Measurements from ENCODE around the gene KCNH8. TPM values are rescaled to one million over a fixed set of nuclear protein-coding genes. Genes with fewer than 3 reads are reported as not detected.

The KCNH8 gene
- total RNA-seq, 1 experiment from 2014 or later: not detected

GRCh38 chr3:19543212-19543841 lies 395.0 kb downstream of the KCNH8 start:
- no peak for ATAC-seq
- TF ChIP-seq POLR2AphosphoS5 (IDR thresholded peaks at IDR 0.05; ENCODE audit: low read depth, low read length) (no peak), CTCF (IDR thresholded peaks at IDR 0.05) (peak; percentile 53), SIN3A (IDR thresholded peaks at IDR 0.05; ENCODE audit: borderline replicate concordance, insufficient read depth, low read depth, low read length) (no peak), REST (IDR thresholded peaks at IDR 0.05; ENCODE audit: insufficient read depth in 1 of 2, low read depth in 2 of 2, low read length in 1 of 2) (no peak)
- Histone ChIP-seq H3K4me3 (ENCODE audit: low read depth in 2 of 2, low read length in 2 of 2) (no peak overlapping the region), H3K9me3 (ENCODE audit: control insufficient read depth, insufficient read depth, low read depth, low read length) (no peaks in the 10 kb centered on the region), H3K27me3 (ENCODE audit: control insufficient read depth, insufficient read depth, low read length) (no peaks in the 10 kb centered on the region), H3K36me3 (ENCODE audit: control insufficient read depth, insufficient read depth, low read length) (no peaks in the 10 kb centered on the region), H3K27ac (ENCODE audit: low read length) (no peak overlapping the region), H3K4me1 (ENCODE audit: control insufficient read depth, insufficient read depth, low read length) (no peaks in the 10 kb centered on the region)
- ChIA-PET POLR2A (no interaction called here), CTCF (no interaction called here)
- BruUV-seq (replicated peaks): no TSS peak
- peak; percentile 8 for DNase-seq (ENCODE audit: low read depth, low spot score)
- intact Hi-C loops (cut with micrococcal nuclease; ENCODE audit: unreplicated experiment) (no loop called here), in situ Hi-C loops (cut with HindIII; ENCODE audit: low pct_unique_long_range_greater_than_20kb, low sequenced_read_pairs) (no loop called here)

- intact Hi-C loops (cut with micrococcal nuclease; ENCODE audit: unreplicated experiment): no loop called here
- Histone ChIP-seq H3K27ac (ENCODE audit: low read length) (no peak overlapping the region), H3K36me3 (ENCODE audit: control insufficient read depth, insufficient read depth, low read length) (no peaks in the 10 kb centered on the region), H3K9me3 (ENCODE audit: control insufficient read depth, insufficient read depth, low read depth, low read length) (no peaks in the 10 kb centered on the region), H3K27me3 (ENCODE audit: control insufficient read depth, insufficient read depth, low read length) (no peaks in the 10 kb centered on the region), H3K4me3 (ENCODE audit: low read depth in 2 of 2, low read length in 2 of 2) (no peak overlapping the region), H3K4me1 (ENCODE audit: control insufficient read depth, insufficient read depth, low read length) (no peaks in the 10 kb centered on the region)
- in situ Hi-C loops (cut with HindIII; ENCODE audit: low pct_unique_long_range_greater_than_20kb, low sequenced_read_pairs): no loop called here
- TF ChIP-seq CTCF (IDR thresholded peaks at IDR 0.05): no peak
- TF ChIP-seq POLR2AphosphoS5 (IDR thresholded peaks at IDR 0.05; ENCODE audit: low read depth, low read length): no peak
- TF ChIP-seq TCF7L2 (IDR thresholded peaks at IDR 0.05; ENCODE audit: low read depth, low read length): no peak
- no peak for TF ChIP-seq REST (IDR thresholded peaks at IDR 0.05; ENCODE audit: insufficient read depth in 1 of 2, low read depth in 2 of 2, low read length in 1 of 2)
- no peak for TF ChIP-seq SIN3A (IDR thresholded peaks at IDR 0.05; ENCODE audit: borderline replicate concordance, insufficient read depth, low read depth, low read length)
- BruUV-seq (replicated peaks): no TSS peak
- ChIA-PET POLR2A (no interaction called here), CTCF (no interaction called here)
- DNase-seq (ENCODE audit: low read depth, low spot score) (no peak), ATAC-seq (no peak)
Observed at GRCh38 chr3:19547665-19548464, 399.6 kb downstream of the KCNH8 start.

Measured in Panc1 (cell line).